ENCODE data around the gene RGS10.
"Not testable (repeated sequence)": the region's sequence is repeated elsewhere in the genome, so short reads cannot be mapped to it uniquely, and the experiment has no call there.

Gene RGS10

GRCh38 chr10:119466076-119466475 is 76.4 kb downstream of the RGS10 start:
- no peak for DNase-seq

GRCh38 chr10:119465085-119465484 is 77.4 kb downstream of the RGS10 start:
- no peak for DNase-seq

- not testable (repeated sequence) for DNase-seq
Measured at GRCh38 chr10:119463195-119463594, 79.3 kb downstream of the RGS10 start.

GRCh38 chr10:119462773-119463172 is 79.7 kb downstream of the RGS10 start:
- DNase-seq, result no peak

- DNase-seq, result no peak
Measured at GRCh38 chr10:119461923-119462322, 80.6 kb downstream of the RGS10 start.

- no peak for DNase-seq
Measured at GRCh38 chr10:119461380-119461779, 81.1 kb downstream of the RGS10 start.

GRCh38 chr10:119460369-119461195 is 81.9 kb downstream of the RGS10 start:
- DNase-seq, result no peak

GRCh38 chr10:119459681-119460340 is 82.7 kb downstream of the RGS10 start:
- DNase-seq, result no peak

GRCh38 chr10:119457966-119458766 is 84.4 kb downstream of the RGS10 start:
- no peak for DNase-seq

GRCh38 chr10:119456435-119456810 is 86.1 kb downstream of the RGS10 start:
- DNase-seq, result no peak

GRCh38 chr10:119455609-119456434 is 86.7 kb downstream of the RGS10 start:
- DNase-seq, result no peak

GRCh38 chr10:119454990-119455389 is 87.5 kb downstream of the RGS10 start:
- no peak for DNase-seq

- DNase-seq, result no peak
Measured at GRCh38 chr10:119454316-119454715, 88.2 kb downstream of the RGS10 start.

GRCh38 chr10:119453313-119453712 is 89.2 kb downstream of the RGS10 start:
- no peak for DNase-seq

GRCh38 chr10:119452396-119452795 is 90.1 kb downstream of the RGS10 start:
- DNase-seq, result no peak

- no peak for DNase-seq
Measured at GRCh38 chr10:119451300-119451896, 91.1 kb downstream of the RGS10 start.

GRCh38 chr10:119450606-119451299 is 91.8 kb downstream of the RGS10 start:
- DNase-seq, result no peak
